Sigmoid colon (tissue), 3 donors: ENCODE data around the gene PMM2.

ENCODE experiments used
- POLR2A ChIP-seq, 2 donors: fragments of 450-650 bp; IDR thresholded peaks; one replicate each; pipeline ENCODE4 v1.6.1; 2016; ENCODE audit warnings: antibody characterized with exemption in 2 of 2, mild to moderate bottlenecking in 2 of 2, moderate library complexity in 2 of 2
- TF ChIP-seq, protein P1 (sequence below), 4 experiments: fragments of 450-650 bp in 3 of 4; fragments of 200-600 bp in 1 of 4; IDR thresholded peaks; one replicate each; pipeline ENCODE4 v1.5.1; 2016 to 2019; ENCODE audit warnings: antibody characterized with exemption in 4 of 4, mild to moderate bottlenecking in 3 of 4, moderate library complexity in 2 of 4

DNA sequence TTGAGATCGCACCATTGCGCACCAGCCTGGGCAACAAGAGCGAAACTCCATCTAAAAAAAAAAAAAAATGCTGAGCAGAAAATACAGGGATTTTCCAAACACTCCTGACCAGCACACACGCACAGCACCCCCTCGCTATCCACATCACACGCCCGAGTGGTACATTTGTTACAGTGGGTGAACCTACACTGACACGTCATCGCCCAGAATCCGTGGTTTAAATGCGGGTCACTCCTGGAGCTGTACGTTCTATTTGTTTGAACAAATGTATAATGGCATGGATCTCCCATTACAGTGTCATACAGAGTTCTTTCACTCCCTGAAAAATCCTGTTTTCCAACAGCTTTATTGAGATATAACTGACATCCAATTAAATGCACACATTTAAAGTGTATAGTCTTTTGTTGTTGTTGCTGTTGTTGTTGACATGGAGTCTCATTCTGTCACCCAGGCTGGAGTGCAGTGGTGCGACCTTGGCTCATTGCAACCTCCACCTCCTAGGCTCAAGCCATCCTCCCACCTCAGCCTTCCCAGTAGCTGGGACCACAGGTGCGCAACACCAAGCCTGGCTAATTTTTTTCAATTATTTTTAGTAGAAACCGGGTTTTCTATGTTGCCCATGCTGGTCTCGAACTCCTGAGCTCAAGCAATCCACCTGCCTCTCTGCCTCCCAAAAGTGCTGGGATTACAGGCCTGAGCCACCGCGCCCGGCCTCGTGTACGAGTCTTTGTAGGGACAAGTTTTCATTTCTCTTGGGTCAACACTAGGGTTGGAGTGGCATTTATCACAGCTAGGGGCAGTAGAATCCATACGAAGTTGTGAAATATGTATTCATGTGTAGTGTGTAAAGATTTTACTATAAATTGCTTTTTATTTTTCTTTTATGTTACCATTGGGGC is 75.6 kb downstream of the PMM2 start:
- TF ChIP-seq, protein P1, sequence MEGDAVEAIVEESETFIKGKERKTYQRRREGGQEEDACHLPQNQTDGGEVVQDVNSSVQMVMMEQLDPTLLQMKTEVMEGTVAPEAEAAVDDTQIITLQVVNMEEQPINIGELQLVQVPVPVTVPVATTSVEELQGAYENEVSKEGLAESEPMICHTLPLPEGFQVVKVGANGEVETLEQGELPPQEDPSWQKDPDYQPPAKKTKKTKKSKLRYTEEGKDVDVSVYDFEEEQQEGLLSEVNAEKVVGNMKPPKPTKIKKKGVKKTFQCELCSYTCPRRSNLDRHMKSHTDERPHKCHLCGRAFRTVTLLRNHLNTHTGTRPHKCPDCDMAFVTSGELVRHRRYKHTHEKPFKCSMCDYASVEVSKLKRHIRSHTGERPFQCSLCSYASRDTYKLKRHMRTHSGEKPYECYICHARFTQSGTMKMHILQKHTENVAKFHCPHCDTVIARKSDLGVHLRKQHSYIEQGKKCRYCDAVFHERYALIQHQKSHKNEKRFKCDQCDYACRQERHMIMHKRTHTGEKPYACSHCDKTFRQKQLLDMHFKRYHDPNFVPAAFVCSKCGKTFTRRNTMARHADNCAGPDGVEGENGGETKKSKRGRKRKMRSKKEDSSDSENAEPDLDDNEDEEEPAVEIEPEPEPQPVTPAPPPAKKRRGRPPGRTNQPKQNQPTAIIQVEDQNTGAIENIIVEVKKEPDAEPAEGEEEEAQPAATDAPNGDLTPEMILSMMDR (IDR thresholded peaks at IDR 0.05) = no peak
- TF ChIP-seq POLR2A (IDR thresholded peaks at IDR 0.05) = no peak
